HCT116 (cell line): ENCODE results near the gene KIAA1328. TPM values are rescaled to one million over a fixed set of nuclear protein-coding genes. Genes with fewer than 3 reads are reported as not detected.

Experiments
- ATAC-seq: fragments of 200-7000 bp; cut with Tn5 transposase; 2 replicates; pipeline ENCODE4 v1.9.1; 2020; ENCODE audit warnings: mild to moderate bottlenecking, moderate library complexity
- BruUV-seq: library from RNA; stranded (reverse); fragments of 400-500 nt; replicated peaks from 2 replicates; lab custom pipeline; 2021; lab: Mats Ljungman, UMichigan
- CTCF ChIA-PET: fragments of 300-600 bp; sonication (Branson Sonifier 250); formaldehyde crosslinking; loops from one replicate; lab custom pipeline; 2021; ENCODE audit warnings: antibody characterized with exemption; lab: Charles Lee
- POLR2A ChIA-PET: fragments of 300-600, 350-600 bp; sonication (Branson Sonifier 250); formaldehyde crosslinking; loops from one replicate; lab custom pipeline; 2021; ENCODE audit warnings: antibody characterized with exemption; lab: Charles Lee
- RAD21 ChIA-PET, 2 experiments: fragments of 300-600 bp; sonication (Branson Sonifier 250); formaldehyde crosslinking; loops; one replicate each; lab custom pipeline; 2023; ENCODE audit warnings: low total read pairs in 2 of 2; ENCODE audit not compliant: uncharacterized antibody in 2 of 2, unreplicated experiment in 2 of 2, low non-redundant PET in 1 of 2; lab: Charles Lee
- DNase-seq: peaks from one replicate; pipeline ENCODE4 v3.0.0-alpha.2; 2010; ENCODE audit warnings: low read depth, low spot score
- H2AFZ ChIP-seq: fragments of 200-600 bp; shearing (Covaris generic), sonication (generic); 2 replicates; pipeline ENCODE4 v1.6.1; 2017; ENCODE audit warnings: low read depth, mixed run types, mixed read lengths, antibody characterized with exemption, low read length; ENCODE audit not compliant: poor library complexity, severe bottlenecking
- H3K27ac ChIP-seq: 2 replicates; pipeline ENCODE4 v1.5.1; 2012; ENCODE audit warnings: low read depth, low read length
- H3K27me3 ChIP-seq: fragments of 200-600 bp; sonication (generic); 2 replicates; pipeline ENCODE4 v1.6.1; 2016; ENCODE audit warnings: mixed run types, low read length, mixed read lengths; ENCODE audit not compliant: insufficient read depth
- H3K36me3 ChIP-seq, 2 experiments: fragments of 200-500 bp in 1 of 2; fragments of 200-600 bp in 1 of 2; sonication (Bioruptor generic) in 1 of 2; sonication (generic) in 1 of 2; 2 replicates each; pipeline versions ENCODE4 v1.5.1 to v1.6.1; 2014 to 2016; ENCODE audit warnings: low read length in 2 of 2, inconsistent platforms in 1 of 2, mixed read lengths in 1 of 2, mixed run types in 1 of 2; ENCODE audit not compliant: insufficient read depth in 2 of 2, control insufficient read depth in 1 of 2
- H3K4me1 ChIP-seq, 2 experiments: fragments of 200-600 bp in 1 of 2; sonication (generic) in 1 of 2; 2 replicates each; pipeline versions ENCODE4 v1.5.1 to v1.6.1; 2012 to 2017; ENCODE audit warnings: low read length in 2 of 2, inconsistent platforms in 1 of 2, mild to moderate bottlenecking in 1 of 2, mixed read lengths in 1 of 2, mixed run types in 1 of 2, moderate library complexity in 1 of 2; ENCODE audit not compliant: insufficient read depth in 2 of 2, control insufficient read depth in 1 of 2
- H3K4me2 ChIP-seq: fragments of 200-600 bp; sonication (generic); 2 replicates; pipeline ENCODE4 v1.6.1; 2017; ENCODE audit warnings: mixed run types, low read length, mixed read lengths
- H3K4me3 ChIP-seq, 2 experiments: fragments of 200-600 bp in 1 of 2; sonication (generic) in 1 of 2; replicated peaks in 1 of 2; 2 replicates each; pipeline ENCODE4 v1.5.1; 2011 to 2016; ENCODE audit warnings: low read length in 2 of 2, control low read depth in 1 of 2, low read depth in 1 of 2, mild to moderate bottlenecking in 1 of 2, mixed read lengths in 1 of 2, mixed run types in 1 of 2
- H3K79me2 ChIP-seq: fragments of 200-600 bp; sonication (generic); 2 replicates; pipeline ENCODE4 v1.6.1; 2017; ENCODE audit warnings: mild to moderate bottlenecking, mixed run types, low read length, moderate library complexity, mixed read lengths; ENCODE audit not compliant: insufficient read depth
- H3K9ac ChIP-seq: fragments of 200-600 bp; sonication (generic); 2 replicates; pipeline ENCODE4 v1.6.1; 2016; ENCODE audit warnings: low read length, mixed read lengths
- H3K9me2 ChIP-seq: fragments of 200-600 bp; sonication (generic), shearing (Covaris generic); 2 replicates; pipeline ENCODE4 v1.6.1; 2017; ENCODE audit warnings: mixed run types, mild to moderate bottlenecking, moderate library complexity; ENCODE audit not compliant: insufficient read depth
- H3K9me3 ChIP-seq, 2 experiments: fragments of 200-500 bp in 1 of 2; fragments of 200-600 bp in 1 of 2; sonication (Bioruptor generic) in 1 of 2; sonication (generic) in 1 of 2; 2 replicates each; pipeline ENCODE4 v1.6.1; 2014 to 2017; ENCODE audit warnings: low read length in 2 of 2, mixed read lengths in 2 of 2, inconsistent platforms in 1 of 2, low read depth in 1 of 2, mild to moderate bottlenecking in 1 of 2, mixed run types in 1 of 2, moderate library complexity in 1 of 2; ENCODE audit not compliant: control insufficient read depth in 1 of 2, insufficient read depth in 1 of 2
- H4K20me1 ChIP-seq: fragments of 200-600 bp; sonication (generic), shearing (Covaris generic); 2 replicates; pipeline ENCODE4 v1.6.1; 2017; ENCODE audit warnings: mixed run types, mild to moderate bottlenecking, moderate library complexity; ENCODE audit not compliant: insufficient read depth
- CBX3 ChIP-seq: IDR thresholded peaks from 2 replicates; pipeline ENCODE4 v1.6.1; 2012; ENCODE audit warnings: low read depth
- ELF1 ChIP-seq: IDR thresholded peaks from 2 replicates; pipeline ENCODE4 v1.6.1; 2012; ENCODE audit warnings: low read depth, borderline replicate concordance
- EZH2phosphoT487 ChIP-seq: fragments of 200-600 bp; IDR thresholded peaks from 2 replicates; pipeline ENCODE4 v1.6.1; 2018; ENCODE audit warnings: antibody characterized with exemption, borderline replicate concordance
- FOSL1 ChIP-seq: IDR thresholded peaks from 2 replicates; pipeline ENCODE4 v1.6.1; 2012; ENCODE audit warnings: low read depth
- JUND ChIP-seq: IDR thresholded peaks from 2 replicates; pipeline ENCODE4 v1.6.1; 2012
- POLR2A ChIP-seq: IDR thresholded peaks from 2 replicates; pipeline ENCODE4 v1.7.0; 2011; ENCODE audit warnings: borderline replicate concordance; ENCODE audit not compliant: insufficient read depth, insufficient read length; ENCODE audit errors: extremely low read depth
- POLR2AphosphoS5 ChIP-seq: IDR thresholded peaks from 2 replicates; pipeline ENCODE4 v1.6.1; 2011; ENCODE audit warnings: mild to moderate bottlenecking, low read depth, low read length, moderate library complexity
- RAD21 ChIP-seq: IDR thresholded peaks from 2 replicates; pipeline ENCODE4 v1.6.1; 2012; ENCODE audit warnings: low read depth, mild to moderate bottlenecking
- SIN3A ChIP-seq: IDR thresholded peaks from 2 replicates; pipeline ENCODE4 v1.6.1; 2012; ENCODE audit warnings: low read depth
- SRF ChIP-seq: IDR thresholded peaks from 2 replicates; pipeline ENCODE4 v1.6.1; 2012; ENCODE audit warnings: low read depth
- TCF7L2 ChIP-seq: IDR thresholded peaks from 2 replicates; pipeline ENCODE4 v1.7.0; 2011; ENCODE audit warnings: borderline replicate concordance, inconsistent platforms; ENCODE audit not compliant: insufficient read depth, insufficient read length; ENCODE audit errors: extremely low read depth
- ZNF274 ChIP-seq: fragments of 200-500 bp; sonication (Bioruptor generic); IDR thresholded peaks from 2 replicates; pipeline ENCODE4 v1.6.1; 2014; ENCODE audit warnings: mild to moderate bottlenecking, low read depth, low read length, inconsistent platforms
- intact Hi-C: fragments of 100-400 bp; cut with micrococcal nuclease; formaldehyde crosslinking; loops from 2 replicates; pipeline ENCODE4 v1.10.0; 2022
- total RNA-seq: library from RNA; stranded (reverse); gene quantifications from one replicate; pipeline ENCODE4 v1.2.1, GENCODE V29; 2021; ENCODE audit not compliant: unreplicated experiment
- TF ChIP-seq, protein P1 (sequence below): IDR thresholded peaks from 2 replicates; pipeline ENCODE4 v1.6.1; 2012
- TF ChIP-seq, protein P2 (sequence below): IDR thresholded peaks from 2 replicates; pipeline ENCODE4 v1.6.1; 2012; ENCODE audit warnings: low read depth
- TF ChIP-seq, protein P3 (sequence below): IDR thresholded peaks from 2 replicates; pipeline ENCODE4 v1.6.1; 2011; ENCODE audit warnings: mild to moderate bottlenecking, low read length, moderate library complexity; ENCODE audit not compliant: insufficient replicate concordance; ENCODE audit errors: extremely low read depth

KIAA1328 gene
- total RNA-seq, 1 experiment from 2014 or later, result 5.2 TPM

DNA sequence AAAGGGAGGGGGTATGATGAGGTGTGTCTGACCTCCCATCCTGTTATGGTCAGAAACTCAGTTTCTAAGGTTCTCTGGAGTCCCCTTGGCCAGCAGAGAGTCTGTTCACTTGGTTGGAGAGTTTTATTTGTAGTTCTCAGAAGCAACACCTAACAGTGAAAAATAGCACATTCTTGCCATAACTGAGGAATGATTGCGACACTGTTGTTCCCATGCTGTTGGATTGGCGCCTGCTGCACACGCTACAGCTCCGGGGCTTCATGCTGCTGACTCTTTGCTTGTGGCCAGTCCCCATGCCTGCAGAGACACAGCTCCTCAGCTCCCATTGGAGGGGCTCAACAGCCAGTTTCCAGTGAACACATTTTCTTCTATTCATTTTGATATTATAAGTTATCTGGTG is 42.2 kb upstream of the KIAA1328 start:
- TF ChIP-seq RAD21 (no peak), POLR2AphosphoS5 (no peak), SRF (no peak), JUND (no peak), ELF1 (no peak)
- TF ChIP-seq, protein P1, sequence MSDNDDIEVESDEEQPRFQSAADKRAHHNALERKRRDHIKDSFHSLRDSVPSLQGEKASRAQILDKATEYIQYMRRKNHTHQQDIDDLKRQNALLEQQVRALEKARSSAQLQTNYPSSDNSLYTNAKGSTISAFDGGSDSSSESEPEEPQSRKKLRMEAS, result no peak
- DNase-seq (no peak), ATAC-seq (no peak)
- Histone ChIP-seq H3K9me3 (no peaks in the 10 kb centered on the region), H2AFZ (no peak overlapping the region), H3K27ac (no peak overlapping the region), H3K4me2 (no peak overlapping the region), H3K79me2 (no peaks in the 10 kb centered on the region), H3K9me2 (no peaks in the 10 kb centered on the region), H4K20me1 (no peaks in the 10 kb centered on the region), H3K9ac (no peak overlapping the region), H3K4me1 (peaks cover 0 to 3% of the 10 kb centered on the region in 2 experiments; a peak in 1 of 4 replicates), H3K27me3 (no peaks in the 10 kb centered on the region), H3K4me3 (no peak overlapping the region), H3K36me3 (0 out of 4 replicates have a peak, but pooled peaks cover 0 to 4% of the 10 kb centered on the region in 2 experiments)
- CTCF ChIA-PET, result no interaction called here
- intact Hi-C loops, result no loop called here
- RAD21 ChIA-PET, result no interaction called here
- BruUV-seq, result no TSS peak
- POLR2A ChIA-PET, result no interaction called here

DNA sequence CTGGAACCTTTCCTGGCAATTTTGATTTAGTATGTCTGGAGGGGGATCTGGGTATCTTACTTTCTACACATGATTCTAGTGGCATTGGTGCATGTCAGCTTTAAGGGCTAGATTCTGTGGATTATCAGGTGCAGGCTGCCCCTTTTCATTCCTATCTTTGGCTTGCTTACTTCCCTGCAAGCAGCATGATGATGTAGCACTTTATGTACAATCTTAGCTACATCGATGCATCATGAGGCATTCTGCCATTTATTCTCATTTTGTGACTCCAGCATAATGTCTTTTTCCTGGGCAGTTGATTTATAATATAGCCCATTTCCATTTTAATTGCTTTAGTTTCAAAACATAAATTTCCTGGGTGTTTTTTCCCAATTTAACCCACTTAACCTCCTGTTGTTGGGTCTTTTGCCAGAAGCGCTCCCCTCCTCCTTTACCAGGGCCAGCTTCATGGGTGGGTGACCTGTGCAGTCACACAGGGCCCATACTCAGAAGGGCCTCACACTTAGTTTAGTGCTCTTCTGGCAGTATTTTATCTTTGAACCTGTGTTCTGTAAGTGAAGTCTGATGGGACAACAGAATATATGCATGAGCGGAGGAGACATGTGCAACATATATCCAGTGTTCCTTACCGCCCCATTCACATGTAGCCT is 36.2 kb upstream of the KIAA1328 start:
- POLR2A ChIA-PET, result no interaction called here
- RAD21 ChIA-PET, result no interaction called here
- Histone ChIP-seq H3K9me3 (no peaks in the 10 kb centered on the region), H2AFZ (no peak overlapping the region), H4K20me1 (no peaks in the 10 kb centered on the region), H3K4me2 (no peak overlapping the region), H3K4me3 (no peak overlapping the region), H3K9me2 (no peaks in the 10 kb centered on the region), H3K9ac (no peak overlapping the region), H3K27me3 (no peaks in the 10 kb centered on the region), H3K4me1 (no peaks in the 10 kb centered on the region), H3K36me3 (peaks cover 10 to 20% of the 10 kb centered on the region in 2 experiments), H3K79me2 (no peaks in the 10 kb centered on the region), H3K27ac (no peak overlapping the region)
- BruUV-seq, result no TSS peak
- CTCF ChIA-PET, result no interaction called here
- intact Hi-C loops, result no loop called here
- ATAC-seq (no peak), DNase-seq (no peak)
- TF ChIP-seq POLR2A, result no peak
- TF ChIP-seq FOSL1, result no peak
- TF ChIP-seq EZH2phosphoT487, result no peak
- TF ChIP-seq, protein P1, result no peak
- TF ChIP-seq CBX3, result no peak
- TF ChIP-seq, protein P2, sequence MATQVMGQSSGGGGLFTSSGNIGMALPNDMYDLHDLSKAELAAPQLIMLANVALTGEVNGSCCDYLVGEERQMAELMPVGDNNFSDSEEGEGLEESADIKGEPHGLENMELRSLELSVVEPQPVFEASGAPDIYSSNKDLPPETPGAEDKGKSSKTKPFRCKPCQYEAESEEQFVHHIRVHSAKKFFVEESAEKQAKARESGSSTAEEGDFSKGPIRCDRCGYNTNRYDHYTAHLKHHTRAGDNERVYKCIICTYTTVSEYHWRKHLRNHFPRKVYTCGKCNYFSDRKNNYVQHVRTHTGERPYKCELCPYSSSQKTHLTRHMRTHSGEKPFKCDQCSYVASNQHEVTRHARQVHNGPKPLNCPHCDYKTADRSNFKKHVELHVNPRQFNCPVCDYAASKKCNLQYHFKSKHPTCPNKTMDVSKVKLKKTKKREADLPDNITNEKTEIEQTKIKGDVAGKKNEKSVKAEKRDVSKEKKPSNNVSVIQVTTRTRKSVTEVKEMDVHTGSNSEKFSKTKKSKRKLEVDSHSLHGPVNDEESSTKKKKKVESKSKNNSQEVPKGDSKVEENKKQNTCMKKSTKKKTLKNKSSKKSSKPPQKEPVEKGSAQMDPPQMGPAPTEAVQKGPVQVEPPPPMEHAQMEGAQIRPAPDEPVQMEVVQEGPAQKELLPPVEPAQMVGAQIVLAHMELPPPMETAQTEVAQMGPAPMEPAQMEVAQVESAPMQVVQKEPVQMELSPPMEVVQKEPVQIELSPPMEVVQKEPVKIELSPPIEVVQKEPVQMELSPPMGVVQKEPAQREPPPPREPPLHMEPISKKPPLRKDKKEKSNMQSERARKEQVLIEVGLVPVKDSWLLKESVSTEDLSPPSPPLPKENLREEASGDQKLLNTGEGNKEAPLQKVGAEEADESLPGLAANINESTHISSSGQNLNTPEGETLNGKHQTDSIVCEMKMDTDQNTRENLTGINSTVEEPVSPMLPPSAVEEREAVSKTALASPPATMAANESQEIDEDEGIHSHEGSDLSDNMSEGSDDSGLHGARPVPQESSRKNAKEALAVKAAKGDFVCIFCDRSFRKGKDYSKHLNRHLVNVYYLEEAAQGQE, result no peak
- TF ChIP-seq, protein P3, sequence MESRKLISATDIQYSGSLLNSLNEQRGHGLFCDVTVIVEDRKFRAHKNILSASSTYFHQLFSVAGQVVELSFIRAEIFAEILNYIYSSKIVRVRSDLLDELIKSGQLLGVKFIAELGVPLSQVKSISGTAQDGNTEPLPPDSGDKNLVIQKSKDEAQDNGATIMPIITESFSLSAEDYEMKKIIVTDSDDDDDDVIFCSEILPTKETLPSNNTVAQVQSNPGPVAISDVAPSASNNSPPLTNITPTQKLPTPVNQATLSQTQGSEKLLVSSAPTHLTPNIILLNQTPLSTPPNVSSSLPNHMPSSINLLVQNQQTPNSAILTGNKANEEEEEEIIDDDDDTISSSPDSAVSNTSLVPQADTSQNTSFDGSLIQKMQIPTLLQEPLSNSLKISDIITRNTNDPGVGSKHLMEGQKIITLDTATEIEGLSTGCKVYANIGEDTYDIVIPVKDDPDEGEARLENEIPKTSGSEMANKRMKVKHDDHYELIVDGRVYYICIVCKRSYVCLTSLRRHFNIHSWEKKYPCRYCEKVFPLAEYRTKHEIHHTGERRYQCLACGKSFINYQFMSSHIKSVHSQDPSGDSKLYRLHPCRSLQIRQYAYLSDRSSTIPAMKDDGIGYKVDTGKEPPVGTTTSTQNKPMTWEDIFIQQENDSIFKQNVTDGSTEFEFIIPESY, result no peak
- TF ChIP-seq JUND, result no peak
- TF ChIP-seq ZNF274, result no peak
- no peak for TF ChIP-seq SIN3A
- TF ChIP-seq TCF7L2, result no peak
